Loucy (cell line): ENCODE measurements around the gene ITPKB.

Source experiments
- H2AFZ ChIP-seq: fragments of 200-600 bp; sonication (generic); 2 replicates; pipeline ENCODE4 v1.6.0; 2016; ENCODE audit warnings: antibody characterized with exemption, mild to moderate bottlenecking, low read length, moderate library complexity
- H3F3A ChIP-seq: fragments of 200-600 bp; 2 replicates; pipeline ENCODE4 v1.6.0; 2016; ENCODE audit warnings: antibody characterized with exemption, low read depth, mild to moderate bottlenecking
- H3K27me3 ChIP-seq: fragments of 200-600 bp; sonication (generic); 2 replicates; pipeline ENCODE4 v1.6.1; 2014; ENCODE audit warnings: low read length, mild to moderate bottlenecking; ENCODE audit not compliant: insufficient read depth, poor library complexity, severe bottlenecking
- H3K36me3 ChIP-seq: fragments of 200-600 bp; sonication (generic); 2 replicates; pipeline ENCODE4 v1.6.1; 2016; ENCODE audit warnings: low read length; ENCODE audit not compliant: insufficient read depth
- H3K4me1 ChIP-seq: fragments of 200-600 bp; sonication (generic); 2 replicates; pipeline ENCODE4 v1.5.1; 2014; ENCODE audit warnings: low read length, mild to moderate bottlenecking; ENCODE audit not compliant: insufficient read depth, poor library complexity, severe bottlenecking
- H3K4me2 ChIP-seq: fragments of 200-600 bp; sonication (generic); 2 replicates; pipeline ENCODE4 v1.6.0; 2014; ENCODE audit warnings: antibody characterized with exemption, low read length, low read depth, mild to moderate bottlenecking; ENCODE audit not compliant: poor library complexity, severe bottlenecking
- H3K4me3 ChIP-seq: fragments of 200-600 bp; sonication (generic); 2 replicates; pipeline ENCODE4 v1.5.1; 2014; ENCODE audit warnings: low read length, mild to moderate bottlenecking, mixed read lengths; ENCODE audit not compliant: poor library complexity, severe bottlenecking
- H3K79me2 ChIP-seq: fragments of 200-600 bp; sonication (generic); 2 replicates; pipeline ENCODE4 v1.6.1; 2014; ENCODE audit warnings: low read length; ENCODE audit not compliant: insufficient read depth
- H3K9ac ChIP-seq: fragments of 200-600 bp; sonication (generic); 2 replicates; pipeline ENCODE4 v1.6.0; 2014; ENCODE audit warnings: mild to moderate bottlenecking, low read depth, low read length, moderate library complexity; ENCODE audit not compliant: poor library complexity, severe bottlenecking
- H3K9me2 ChIP-seq: fragments of 200-600 bp; sonication (generic); replicated peaks from 2 replicates; pipeline ENCODE4 v1.6.1; 2016; ENCODE audit warnings: low read depth, low read length, mixed read lengths
- H3K9me3 ChIP-seq: fragments of 200-600 bp; sonication (generic); 2 replicates; pipeline ENCODE4 v1.6.1; 2014; ENCODE audit warnings: mild to moderate bottlenecking, antibody characterized with exemption, low read length, low read depth; ENCODE audit not compliant: insufficient read depth
- H4K20me1 ChIP-seq: fragments of 200-600 bp; sonication (generic); 2 replicates; pipeline ENCODE4 v1.6.0; 2014; ENCODE audit warnings: antibody characterized with exemption, low read length, mild to moderate bottlenecking; ENCODE audit not compliant: insufficient read depth, poor library complexity, severe bottlenecking
- EZH2phosphoT487 ChIP-seq: fragments of 200-600 bp; IDR thresholded peaks from 2 replicates; pipeline ENCODE4 v1.6.1; 2018; ENCODE audit warnings: antibody characterized with exemption, mild to moderate bottlenecking, moderate library complexity, borderline replicate concordance
- TF ChIP-seq, protein P1 (sequence below): fragments of 200-600 bp; sonication (generic); conservative IDR thresholded peaks from 2 replicates; pipeline ENCODE4 v1.5.1; 2014; ENCODE audit warnings: mild to moderate bottlenecking, antibody characterized with exemption, low read length

ITPKB gene

DNA sequence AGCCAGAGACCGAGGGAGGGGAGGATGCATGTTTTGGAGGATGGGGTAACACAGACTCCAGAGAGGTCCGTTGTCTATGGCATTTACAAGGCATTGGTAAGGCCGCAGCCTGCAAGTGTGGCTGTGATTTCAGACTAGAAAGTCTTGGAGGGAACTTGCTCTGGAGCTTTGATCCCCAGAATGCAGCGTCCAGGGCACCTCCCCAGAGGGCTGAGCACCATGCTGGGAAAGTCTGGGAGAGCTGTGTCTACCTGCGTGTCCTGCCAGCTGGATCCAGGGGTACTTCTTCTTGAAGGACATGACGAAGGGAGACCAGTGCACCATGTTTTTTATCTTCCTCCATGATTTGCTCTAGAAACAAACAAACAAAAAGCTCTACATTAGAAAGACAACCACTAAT, 90.7 kb downstream of the ITPKB start:
- no peak overlapping the region for H3K9ac ChIP-seq
- H3K9me3 ChIP-seq: no peaks in the 10 kb centered on the region
- H3K4me1 ChIP-seq: peaks cover 19% of the 10 kb centered on the region
- H3K36me3 ChIP-seq: peaks cover 56% of the 10 kb centered on the region; the same call in 1 of the 2 replicates
- no peaks in the 10 kb centered on the region for H3K27me3 ChIP-seq
- TF ChIP-seq EZH2phosphoT487: no peak
- TF ChIP-seq, protein P1, sequence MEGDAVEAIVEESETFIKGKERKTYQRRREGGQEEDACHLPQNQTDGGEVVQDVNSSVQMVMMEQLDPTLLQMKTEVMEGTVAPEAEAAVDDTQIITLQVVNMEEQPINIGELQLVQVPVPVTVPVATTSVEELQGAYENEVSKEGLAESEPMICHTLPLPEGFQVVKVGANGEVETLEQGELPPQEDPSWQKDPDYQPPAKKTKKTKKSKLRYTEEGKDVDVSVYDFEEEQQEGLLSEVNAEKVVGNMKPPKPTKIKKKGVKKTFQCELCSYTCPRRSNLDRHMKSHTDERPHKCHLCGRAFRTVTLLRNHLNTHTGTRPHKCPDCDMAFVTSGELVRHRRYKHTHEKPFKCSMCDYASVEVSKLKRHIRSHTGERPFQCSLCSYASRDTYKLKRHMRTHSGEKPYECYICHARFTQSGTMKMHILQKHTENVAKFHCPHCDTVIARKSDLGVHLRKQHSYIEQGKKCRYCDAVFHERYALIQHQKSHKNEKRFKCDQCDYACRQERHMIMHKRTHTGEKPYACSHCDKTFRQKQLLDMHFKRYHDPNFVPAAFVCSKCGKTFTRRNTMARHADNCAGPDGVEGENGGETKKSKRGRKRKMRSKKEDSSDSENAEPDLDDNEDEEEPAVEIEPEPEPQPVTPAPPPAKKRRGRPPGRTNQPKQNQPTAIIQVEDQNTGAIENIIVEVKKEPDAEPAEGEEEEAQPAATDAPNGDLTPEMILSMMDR: no peak
- H3K9me2 ChIP-seq: no peaks in the 10 kb centered on the region
- no peak overlapping the region for H3K4me2 ChIP-seq
- H3K79me2 ChIP-seq: peaks cover 12% of the 10 kb centered on the region
- no peak overlapping the region for H2AFZ ChIP-seq
- no peaks in the 10 kb centered on the region for H4K20me1 ChIP-seq
- H3K4me3 ChIP-seq: no peak overlapping the region
- no peaks in the 10 kb centered on the region for H3F3A ChIP-seq

DNA sequence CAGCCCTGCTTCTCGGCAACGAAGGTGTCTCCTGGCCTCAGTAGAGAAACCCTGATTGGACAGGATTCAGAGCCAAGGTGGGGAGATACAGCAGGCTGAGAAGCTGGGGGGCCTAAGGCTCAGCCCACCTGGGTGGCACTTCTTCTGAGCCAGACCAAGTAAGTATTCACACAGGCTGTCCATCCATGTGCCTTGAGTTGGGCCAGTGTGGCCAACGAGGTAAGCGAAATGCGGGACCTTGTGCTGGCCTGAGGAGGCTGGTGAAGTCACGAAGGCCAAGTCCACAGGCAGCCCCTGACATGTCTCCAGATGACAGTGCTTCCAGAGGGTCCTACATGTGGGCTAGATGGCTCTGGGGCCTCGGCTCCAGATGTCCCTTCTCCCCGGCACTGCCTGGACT, 91.4 kb downstream of the ITPKB start:
- H3K79me2 ChIP-seq: peaks cover 12% of the 10 kb centered on the region
- H2AFZ ChIP-seq: no peak overlapping the region
- no peaks in the 10 kb centered on the region for H3K27me3 ChIP-seq
- H3K4me2 ChIP-seq: no peak overlapping the region
- H3K4me1 ChIP-seq: peaks cover 17% of the 10 kb centered on the region
- no peaks in the 10 kb centered on the region for H3K9me3 ChIP-seq
- H4K20me1 ChIP-seq: no peaks in the 10 kb centered on the region
- H3F3A ChIP-seq: no peaks in the 10 kb centered on the region
- no peak for TF ChIP-seq EZH2phosphoT487
- TF ChIP-seq, protein P1: no peak
- no peak overlapping the region for H3K9ac ChIP-seq
- H3K4me3 ChIP-seq: no peak overlapping the region
- H3K36me3 ChIP-seq: peaks cover 57% of the 10 kb centered on the region; the same call in 1 of the 2 replicates
- H3K9me2 ChIP-seq: no peaks in the 10 kb centered on the region

DNA sequence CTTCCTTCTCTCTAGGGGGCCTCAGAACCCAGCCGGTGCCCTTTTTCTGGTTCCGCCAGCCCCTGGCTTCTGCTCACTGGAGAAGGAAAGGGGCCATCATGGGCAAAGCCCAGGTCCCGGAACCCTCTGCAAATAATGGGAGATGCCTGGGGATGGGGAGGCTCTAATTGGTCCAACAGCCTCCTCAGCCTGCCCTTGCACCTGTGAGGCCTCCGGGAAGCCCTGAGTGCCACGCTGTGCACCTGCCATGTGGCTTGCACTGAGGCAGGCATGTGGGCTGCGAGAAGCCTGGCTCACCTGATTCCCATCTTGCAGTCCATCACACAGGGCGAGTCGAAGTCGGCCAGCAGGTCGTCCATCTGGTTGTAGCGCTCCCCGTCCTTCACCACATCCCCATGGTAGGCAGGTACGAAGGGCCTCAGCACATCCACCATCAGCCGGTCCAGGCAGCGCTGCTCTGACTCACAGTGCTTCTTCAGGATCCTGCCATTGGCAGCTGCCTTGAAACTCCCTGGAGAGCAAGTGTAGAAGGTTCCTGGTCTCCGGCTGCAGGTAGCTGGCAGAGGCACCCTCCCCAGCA, 92.1 kb downstream of the ITPKB start:
- H3K4me1 ChIP-seq: peaks cover 13% of the 10 kb centered on the region
- no peak overlapping the region for H3K9ac ChIP-seq
- no peak overlapping the region for H3K4me2 ChIP-seq
- no peak overlapping the region for H3K4me3 ChIP-seq
- H4K20me1 ChIP-seq: no peaks in the 10 kb centered on the region
- H3K36me3 ChIP-seq: peaks cover 64% of the 10 kb centered on the region; the same call in 1 of the 2 replicates
- H3F3A ChIP-seq: no peaks in the 10 kb centered on the region
- no peaks in the 10 kb centered on the region for H3K27me3 ChIP-seq
- no peaks in the 10 kb centered on the region for H3K9me3 ChIP-seq
- no peak for TF ChIP-seq EZH2phosphoT487
- TF ChIP-seq, protein P1: no peak
- H3K9me2 ChIP-seq: no peaks in the 10 kb centered on the region
- H2AFZ ChIP-seq: no peak overlapping the region
- peaks cover 12% of the 10 kb centered on the region for H3K79me2 ChIP-seq
